Kidney glomerular epithelial cell (primary cell): ENCODE data around the gene APC2.

ENCODE experiments used
- DNase-seq: peaks from one replicate; lab custom pipeline; 2025; lab: John Stamatoyannopoulos, UW

APC2 gene, protein sequence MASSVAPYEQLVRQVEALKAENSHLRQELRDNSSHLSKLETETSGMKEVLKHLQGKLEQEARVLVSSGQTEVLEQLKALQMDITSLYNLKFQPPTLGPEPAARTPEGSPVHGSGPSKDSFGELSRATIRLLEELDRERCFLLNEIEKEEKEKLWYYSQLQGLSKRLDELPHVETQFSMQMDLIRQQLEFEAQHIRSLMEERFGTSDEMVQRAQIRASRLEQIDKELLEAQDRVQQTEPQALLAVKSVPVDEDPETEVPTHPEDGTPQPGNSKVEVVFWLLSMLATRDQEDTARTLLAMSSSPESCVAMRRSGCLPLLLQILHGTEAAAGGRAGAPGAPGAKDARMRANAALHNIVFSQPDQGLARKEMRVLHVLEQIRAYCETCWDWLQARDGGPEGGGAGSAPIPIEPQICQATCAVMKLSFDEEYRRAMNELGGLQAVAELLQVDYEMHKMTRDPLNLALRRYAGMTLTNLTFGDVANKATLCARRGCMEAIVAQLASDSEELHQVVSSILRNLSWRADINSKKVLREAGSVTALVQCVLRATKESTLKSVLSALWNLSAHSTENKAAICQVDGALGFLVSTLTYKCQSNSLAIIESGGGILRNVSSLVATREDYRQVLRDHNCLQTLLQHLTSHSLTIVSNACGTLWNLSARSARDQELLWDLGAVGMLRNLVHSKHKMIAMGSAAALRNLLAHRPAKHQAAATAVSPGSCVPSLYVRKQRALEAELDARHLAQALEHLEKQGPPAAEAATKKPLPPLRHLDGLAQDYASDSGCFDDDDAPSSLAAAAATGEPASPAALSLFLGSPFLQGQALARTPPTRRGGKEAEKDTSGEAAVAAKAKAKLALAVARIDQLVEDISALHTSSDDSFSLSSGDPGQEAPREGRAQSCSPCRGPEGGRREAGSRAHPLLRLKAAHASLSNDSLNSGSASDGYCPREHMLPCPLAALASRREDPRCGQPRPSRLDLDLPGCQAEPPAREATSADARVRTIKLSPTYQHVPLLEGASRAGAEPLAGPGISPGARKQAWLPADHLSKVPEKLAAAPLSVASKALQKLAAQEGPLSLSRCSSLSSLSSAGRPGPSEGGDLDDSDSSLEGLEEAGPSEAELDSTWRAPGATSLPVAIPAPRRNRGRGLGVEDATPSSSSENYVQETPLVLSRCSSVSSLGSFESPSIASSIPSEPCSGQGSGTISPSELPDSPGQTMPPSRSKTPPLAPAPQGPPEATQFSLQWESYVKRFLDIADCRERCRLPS (N-terminal part only)

DNA sequence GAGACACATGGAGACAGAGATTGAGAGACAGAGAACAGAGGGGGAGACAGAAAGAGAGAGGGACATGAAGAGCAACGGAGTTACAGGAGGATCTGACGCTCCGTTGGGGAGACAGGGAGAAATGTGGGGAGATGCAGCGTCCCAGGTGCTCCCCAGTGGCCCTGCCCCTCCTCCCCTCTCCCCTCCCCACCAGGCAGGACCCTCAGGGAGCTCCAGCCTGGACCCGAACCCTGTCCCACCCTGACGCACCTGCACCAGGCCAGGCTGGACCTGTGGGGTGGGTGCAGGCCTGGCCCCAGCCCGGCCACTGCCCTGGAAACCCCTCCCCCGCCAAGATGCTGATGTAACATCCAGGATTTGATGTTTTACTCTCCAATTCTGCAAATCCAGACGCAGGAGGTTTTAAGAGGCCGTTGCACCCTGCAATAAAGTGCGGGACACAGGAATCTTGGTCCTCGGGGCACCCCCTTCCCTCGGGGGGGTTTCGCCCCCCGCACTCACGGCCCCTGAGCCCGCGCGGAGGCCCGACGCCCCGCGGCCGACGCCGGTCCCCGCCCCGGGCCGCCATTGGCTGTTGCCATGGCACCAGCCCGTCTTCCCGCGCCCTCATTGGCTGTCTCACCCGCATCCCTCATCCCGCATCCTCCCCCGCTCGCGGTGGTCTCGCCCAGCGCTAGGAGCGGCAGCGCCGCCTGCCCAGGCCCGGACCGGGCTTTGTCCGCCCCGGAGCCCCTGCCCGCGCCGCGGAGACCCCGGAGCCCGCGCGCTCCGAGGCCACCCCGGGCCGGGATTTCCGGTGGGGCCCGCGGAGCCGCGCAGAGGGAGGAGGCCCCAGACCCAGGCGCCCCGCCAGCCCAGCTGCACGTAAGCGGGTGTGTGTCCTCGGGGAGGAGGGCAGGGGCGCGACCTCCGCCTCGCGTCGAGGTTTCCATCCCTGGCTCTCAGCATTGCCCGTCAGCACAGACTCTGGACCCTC, at the start of gene APC2:
Gene APC2, plus strand, starts transcription at position 655 of the 976 bp plus-strand sequence. CDS start 2,881 bp downstream, outside the sequence.
- DNase-seq, result no peak

DNA sequence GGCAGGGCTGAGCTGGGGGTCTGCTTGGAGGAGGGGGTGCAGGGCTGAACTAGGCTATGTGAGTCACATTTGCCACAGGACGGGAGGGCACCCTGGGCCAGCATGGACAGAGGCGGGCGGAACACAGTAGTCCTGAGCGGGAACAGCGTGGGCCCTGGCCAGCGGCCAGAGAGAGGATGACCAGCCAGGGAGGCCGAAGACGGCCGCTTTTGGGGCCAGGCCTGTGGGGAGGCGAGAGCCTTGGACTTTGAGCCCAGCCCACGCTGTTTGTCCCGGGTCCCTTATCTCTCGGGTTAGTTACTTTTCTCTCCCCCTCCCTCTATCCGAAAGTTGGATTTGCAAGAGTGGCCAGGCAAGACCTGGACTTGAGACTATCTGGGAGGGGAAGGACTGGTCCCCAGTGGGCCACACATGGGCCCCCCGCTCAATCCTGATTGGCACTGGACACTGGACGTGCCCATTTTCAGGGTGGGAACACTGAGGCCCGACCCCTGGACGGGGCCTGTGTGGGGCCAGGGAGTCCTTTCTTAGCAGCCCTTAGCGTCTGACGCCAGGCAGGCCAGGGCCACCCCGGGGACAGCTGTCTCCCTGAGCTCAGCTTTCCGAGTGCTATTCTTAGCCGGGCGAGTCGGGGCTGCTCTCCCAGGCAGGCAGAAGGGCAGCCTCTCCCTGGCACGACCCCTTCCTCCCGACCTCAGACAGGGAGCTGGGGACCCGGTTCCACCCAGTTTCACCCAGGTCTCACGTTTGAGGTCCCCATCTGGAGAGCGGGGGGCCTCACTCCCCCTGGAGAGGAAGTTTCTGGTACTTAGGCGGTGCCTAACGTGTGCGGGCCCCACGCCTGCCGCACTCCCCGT, 49.4 kb upstream of the APC2 start:
- no peak for DNase-seq

DNA sequence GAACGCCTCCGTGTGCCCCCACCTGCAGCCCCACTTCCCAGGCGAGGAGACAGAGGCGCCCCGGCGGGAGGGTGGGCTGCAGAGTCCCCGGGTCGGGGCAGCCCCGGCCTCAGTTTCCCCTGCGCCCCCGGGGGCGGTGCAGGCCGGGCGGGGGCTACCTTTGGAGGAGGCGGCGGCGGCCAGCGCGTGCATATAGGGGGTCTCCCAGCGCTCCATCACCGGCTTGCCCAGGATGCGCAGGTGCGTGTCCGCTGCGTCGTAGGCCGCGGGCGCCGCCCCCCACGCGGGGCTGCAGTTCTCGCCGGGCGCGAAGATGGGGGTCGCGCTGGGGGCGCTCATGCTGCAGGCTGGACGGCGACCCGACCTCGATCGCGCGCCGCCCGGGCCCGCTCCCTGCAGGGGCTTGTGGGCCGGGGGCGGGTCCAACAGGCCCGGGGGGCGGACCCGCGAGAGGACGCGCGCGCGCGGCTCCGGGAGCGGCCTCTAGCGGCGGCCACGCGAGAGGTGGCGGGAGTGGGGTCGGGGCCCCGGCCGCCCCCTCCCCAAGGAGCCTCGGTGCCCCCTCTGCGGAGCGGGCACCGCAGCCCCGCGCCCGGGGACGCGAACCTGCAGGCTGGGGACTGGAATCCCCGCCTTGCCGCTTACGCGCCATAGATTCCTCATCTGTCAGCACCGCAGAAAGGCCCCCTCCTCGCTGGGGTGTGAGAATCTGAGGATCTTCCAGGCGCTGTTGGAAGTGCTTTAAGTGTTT, 48.6 kb upstream of the APC2 start, which contains the start of gene GAMT:
Gene GAMT, minus strand, starts transcription at position 405 of the 751 bp plus-strand sequence. Its CDS starts 66 bp downstream, at position 339.
- no peak for DNase-seq

DNA sequence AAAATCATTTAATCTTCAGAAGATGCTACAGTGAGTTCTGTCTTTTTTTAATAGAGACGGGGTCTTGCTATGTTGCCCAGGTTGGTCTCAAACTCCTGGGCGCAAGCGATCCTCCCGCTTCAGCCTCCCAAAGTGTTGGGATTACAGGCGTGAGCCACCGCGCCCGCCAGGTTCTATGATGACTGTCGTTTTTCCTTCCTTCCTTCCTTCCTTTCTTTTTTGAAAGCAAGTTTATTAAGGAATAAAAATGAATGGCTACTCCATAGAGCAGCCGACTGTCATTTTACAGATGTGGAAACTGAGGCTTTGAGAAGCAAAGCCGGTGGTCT, 48.1 kb upstream of the APC2 start:
- no peak for DNase-seq

DNA sequence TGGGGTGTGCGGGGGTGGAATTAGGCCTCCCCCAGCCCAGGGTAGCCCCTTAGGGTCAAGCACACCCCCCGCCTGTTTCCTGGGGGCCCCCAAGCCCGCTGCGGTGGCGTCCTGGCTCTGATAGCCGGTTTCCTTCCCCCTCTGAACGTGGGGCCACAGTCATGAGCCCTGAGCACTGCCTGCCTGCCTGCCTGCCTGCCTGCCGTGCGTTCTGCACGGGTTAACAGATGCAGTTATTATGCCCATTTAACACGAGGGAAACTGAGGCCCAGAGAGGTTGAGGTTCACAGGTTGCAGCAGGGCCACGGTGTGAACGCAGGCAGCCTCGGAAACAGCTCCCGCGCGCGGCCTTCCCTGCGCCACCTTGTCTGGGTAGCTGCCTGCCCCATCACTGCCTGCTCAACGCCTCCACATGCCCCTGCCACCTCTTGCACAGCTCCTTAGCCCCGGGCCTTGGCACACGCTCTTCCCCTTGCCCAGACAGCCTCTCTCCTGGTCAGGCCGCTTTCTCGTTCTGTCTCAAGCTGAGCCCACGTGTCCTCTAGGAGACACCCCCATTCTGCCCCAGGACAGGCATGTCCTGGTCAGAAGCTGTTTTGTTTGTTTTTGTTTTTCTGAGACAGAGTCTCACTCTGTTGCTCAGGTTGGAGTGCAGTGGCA, 47.4 kb upstream of the APC2 start:
- no peak for DNase-seq

DNA sequence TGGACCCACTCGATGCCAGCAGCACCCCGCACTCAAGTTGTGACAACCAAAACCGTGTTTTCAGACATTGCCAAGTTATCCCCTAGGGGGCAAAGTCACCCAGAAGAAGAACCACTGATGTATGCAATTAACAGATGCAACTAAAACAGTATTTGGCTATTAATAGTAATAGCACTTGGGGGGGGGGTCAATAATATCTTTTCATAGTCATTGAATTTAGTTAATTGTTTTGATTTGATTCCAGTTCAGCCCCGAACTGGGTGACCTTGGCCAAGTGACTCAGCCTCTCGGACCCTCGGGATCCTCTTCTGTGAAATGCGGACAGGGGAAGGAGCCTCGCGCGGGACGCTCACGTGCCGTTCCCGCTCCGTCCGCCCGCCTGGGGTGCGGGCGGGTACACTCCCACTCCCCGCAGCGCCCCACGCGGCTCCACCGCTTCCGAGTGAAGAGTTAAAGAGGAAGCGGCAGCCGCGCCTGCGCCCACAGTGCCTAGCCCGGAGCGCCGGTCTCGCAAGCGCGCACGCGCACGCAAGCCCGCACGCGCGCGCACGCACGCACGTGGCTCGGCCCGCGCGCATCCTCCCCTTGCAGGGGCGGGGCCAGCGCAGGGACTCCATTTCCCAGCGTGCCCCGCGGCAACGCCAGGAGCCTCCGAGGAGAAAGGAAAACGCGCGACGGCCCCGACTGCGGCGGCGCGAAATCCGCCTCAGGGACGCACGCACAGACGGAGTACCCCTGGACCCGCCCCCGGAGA, 43.0 kb upstream of the APC2 start:
- DNase-seq, result peak; percentile 90

DNA sequence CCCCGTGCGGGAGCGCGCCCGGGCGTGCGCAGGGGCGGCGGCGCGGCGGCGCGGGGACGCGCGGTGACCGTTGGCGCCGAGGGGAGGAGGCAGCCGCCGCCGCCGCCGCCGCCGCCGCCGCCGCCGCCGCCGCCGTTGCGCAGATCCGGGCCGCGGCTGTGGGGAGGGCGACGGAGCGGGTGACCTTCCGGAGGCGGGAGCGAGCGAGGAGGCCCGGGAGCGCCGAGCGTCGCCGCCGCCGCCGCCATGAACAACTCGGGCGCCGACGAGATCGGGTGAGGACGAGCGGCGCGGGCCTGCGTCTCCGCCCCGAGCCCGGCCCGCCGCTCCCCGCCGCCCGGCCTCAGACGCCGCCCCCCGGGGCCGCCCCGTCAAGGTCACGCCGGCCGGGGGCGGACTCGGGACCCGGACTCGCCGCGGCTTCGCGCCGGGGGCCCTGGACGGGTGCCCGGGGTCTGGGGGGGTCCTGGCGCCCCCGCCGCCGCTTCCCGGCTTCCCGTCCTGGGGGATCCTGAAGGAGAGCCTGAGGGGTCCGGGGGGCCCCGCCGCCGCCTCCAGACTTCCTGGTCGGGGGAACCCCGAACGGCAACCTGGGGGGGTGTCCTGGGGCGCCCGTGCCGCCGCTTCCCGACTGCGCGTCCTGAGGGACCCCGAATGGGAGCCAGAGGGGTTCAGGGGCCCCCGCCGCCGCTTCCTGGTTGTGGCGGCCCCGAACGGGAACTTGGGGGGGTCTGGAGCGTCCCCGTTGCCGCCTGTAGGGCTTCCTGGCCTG, 42.2 kb upstream of the APC2 start, which contains the start of gene DAZAP1:
Gene DAZAP1, plus strand, starts transcription at position 59 of the 772 bp plus-strand sequence. Its CDS starts 188 bp downstream, at position 247.
- DNase-seq, result no peak

DNA sequence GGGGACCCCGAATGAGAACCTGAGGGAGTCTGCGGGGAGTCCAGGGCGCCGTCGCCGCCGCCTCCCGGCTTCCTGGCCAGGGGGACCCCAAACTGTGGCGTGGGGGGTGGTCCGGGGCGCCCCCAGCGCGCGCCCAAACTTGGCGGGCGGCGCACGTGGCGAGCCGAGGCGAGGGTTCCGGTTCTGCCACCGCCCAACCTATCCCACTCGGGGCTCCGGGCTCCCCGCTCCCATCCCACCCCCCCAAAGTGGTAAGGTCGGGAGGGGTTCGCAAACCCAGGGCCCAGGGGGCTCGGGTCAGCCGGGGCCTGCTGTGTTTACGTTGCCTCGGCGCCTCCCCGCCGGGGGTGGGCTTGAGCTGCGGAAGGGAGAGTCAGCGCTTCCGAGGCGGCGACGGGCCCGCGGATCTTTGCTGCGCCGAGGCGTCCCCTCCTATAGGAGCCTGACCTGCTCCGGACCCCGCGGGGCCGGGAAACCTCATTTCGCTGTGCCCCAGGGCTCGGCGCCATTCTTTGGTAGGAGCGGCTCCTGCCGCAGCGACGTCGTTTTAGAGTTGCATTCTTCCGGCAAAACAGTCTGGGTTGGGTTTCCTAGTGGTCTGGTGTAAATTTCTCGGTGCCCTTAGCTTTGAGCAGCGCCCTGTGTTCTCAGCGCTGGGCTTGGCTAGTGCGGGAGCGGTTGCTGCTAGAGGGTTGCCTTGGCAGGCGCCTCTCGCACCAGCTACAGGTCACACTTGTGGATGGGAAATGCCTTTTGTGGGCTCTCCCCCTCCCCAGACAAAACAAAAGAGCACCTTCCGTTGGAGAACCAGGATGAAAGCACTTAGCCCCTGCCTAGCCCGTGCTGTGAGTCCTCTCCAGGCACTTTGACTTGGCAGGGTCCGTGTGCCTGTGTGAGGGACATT, 41.4 kb upstream of the APC2 start:
- DNase-seq, result peak; percentile 9

DNA sequence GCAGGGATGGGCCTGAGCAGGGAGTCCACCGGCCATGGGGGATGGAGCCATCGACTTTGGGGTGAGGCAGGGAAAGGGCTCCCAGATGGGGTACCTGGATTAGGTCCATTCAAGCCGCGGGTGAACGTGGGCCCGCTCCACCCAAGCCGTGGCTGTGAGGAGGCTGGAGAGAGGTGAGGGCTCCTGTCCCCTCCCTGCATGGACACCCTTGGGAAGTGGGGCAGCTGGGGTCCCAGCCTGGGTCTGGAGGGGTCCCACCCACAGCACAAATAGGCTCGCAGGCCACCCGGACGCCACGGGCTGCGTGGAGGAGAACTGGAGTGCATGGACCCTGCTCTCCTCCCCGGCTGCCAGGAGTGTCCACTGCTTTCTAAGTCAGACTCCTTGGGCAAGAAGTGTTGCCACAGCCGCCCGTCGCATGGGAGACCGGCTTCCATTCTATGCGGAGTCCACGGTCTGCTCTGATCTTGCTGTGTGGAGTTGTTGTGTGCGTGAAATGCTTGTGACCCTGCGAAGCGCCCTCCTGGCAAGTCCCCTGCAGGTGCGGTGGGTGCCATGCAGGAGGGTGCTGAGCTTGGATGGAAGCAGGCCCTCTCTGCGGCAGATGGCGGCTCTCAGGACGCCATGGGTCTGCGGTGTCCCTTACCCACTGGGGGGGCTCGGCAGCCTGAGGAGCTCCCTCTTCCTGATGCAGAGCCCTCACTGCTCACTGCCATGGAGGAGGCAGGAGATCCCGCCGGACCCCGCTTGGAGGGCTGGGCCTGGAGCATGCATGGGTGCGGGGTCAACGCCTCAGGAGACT, 40.5 kb upstream of the APC2 start:
- DNase-seq, result no peak

DNA sequence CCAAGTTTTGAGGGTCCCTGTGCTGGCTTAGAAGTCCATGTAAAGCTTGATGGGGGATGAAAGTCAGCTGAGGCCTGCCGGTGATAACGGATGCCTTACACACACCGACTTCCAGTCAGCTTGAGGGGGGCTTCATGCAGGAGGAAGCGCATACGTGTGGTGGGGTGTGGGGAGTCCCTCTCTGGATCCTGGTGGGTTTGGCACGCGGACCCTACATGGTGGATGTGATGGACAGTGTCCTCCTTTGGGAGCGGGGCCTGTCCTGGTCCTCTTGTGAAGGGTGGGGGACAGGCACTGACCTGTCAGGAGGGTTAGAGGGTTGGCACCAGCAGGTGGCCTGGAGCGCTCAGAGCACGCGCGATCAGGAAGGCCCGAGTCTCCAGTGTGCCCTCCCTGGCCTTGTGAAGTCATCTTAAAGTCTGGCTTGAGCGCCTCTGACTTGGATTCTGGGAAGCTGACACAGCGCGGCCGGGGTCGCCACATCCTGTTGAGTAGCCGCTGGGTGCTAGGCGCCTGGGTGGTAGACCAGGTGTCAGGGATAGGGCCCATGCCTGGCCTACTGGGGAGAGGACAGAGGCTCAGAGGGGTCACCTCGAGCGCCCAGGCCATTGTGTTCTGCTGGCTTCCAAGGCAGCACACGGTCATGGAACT, 39.7 kb upstream of the APC2 start:
- DNase-seq, result peak; percentile 33

DNA sequence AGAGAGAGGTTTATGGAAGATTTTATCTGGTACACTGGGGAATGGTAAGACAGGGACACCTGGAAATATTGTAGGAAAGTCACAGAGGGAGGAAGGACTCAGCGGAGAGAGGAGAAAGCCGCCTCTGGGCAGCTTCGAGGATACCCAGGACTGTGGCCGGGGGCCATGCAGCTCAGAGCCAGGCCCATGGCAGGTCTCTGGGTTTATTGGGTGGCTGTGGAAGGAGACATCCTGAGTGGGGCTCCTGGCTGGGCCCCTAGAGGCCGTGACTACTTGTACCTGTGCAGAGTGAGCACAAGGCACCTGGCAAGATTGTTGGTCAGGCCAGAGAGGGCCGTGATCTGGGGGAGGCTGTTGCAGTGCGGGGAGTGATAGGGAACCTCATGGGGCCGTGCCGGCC, 39.1 kb upstream of the APC2 start:
- no peak for DNase-seq

DNA sequence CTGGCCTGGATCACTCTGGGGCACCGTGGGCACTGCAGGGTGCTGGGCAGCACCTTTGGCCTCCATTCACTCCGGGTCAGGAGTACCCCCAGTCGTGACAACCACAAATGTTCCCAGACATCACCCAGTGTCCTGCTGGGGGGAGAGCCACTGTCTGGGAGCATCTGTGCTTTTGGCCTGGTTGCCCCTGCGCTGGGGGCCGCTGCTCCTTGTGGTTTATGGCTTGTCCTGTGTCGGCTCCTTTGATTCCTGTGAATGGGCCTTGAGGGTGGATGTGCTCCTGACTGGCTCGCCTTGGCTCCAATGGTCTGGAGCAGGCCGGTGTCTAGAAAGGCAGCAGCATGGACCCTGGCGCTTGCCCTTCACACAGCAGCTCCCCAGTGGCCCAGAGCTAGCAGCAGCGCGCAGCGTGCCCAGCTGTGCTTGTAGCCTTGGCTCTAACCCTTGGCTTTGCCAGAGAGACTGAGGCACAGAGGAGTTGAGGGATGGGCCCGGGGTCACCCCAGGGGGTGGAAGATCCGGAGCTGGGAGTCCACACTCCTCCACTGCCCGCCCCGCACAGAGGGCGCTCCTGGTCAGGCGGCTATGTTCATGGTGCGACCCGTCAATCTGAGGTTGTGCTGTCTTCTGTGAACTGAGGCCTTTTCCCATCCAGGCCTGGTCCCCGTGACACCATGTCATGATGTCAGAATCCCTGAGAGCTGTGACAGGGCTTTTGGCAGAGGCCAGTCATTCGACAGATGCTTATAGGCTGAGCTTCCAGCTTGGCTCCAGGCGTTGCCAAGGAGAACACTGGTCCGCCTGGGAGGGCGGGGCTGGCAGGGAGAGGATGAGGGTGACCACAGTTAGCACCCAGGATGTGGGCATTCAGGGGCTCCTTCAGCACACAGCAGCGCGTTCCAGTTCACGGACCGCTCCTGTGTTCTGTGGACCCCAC, 38.4 kb upstream of the APC2 start:
- DNase-seq, result no peak

DNA sequence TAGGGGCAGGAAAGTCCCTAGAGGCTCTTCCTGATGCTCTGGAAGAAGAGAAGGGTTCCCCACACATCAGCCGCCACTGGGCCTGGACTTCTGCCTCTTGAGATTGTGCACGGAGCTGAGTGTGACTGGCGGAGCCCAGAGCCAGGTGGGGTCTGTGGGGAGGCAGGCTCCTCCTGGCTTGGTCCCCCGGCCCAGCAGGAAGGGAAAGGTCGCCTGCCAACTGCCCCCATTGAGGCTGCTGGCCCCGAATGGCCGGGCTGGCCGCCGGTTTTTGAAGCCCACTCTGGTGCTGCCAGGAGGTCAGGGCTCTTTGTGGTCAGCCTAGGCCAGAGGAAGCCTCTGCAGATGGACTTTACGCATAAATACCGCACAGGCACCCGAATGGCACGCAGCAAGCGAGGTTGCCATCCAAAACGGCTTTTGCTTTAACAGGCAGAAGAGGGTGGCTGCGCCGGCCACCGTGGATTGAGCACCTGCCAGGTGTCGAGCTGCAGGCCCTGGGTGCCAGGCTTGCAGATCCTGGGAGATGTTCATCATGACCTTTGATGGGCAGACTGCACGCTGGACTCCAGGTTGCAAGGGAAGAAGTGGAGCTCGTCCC, 37.5 kb upstream of the APC2 start:
- DNase-seq, result no peak
